Cortex of kidney (tissue), 1 donor: Measurements from ENCODE around the gene BAG5.

ENCODE experiments used
- DNase-seq: peaks from one replicate; lab custom pipeline; 2025; lab: John Stamatoyannopoulos, UW

Gene BAG5

GRCh38 chr14:103546652-103547454 is 15.6 kb downstream of the BAG5 start:
- DNase-seq, result no peak

DNA sequence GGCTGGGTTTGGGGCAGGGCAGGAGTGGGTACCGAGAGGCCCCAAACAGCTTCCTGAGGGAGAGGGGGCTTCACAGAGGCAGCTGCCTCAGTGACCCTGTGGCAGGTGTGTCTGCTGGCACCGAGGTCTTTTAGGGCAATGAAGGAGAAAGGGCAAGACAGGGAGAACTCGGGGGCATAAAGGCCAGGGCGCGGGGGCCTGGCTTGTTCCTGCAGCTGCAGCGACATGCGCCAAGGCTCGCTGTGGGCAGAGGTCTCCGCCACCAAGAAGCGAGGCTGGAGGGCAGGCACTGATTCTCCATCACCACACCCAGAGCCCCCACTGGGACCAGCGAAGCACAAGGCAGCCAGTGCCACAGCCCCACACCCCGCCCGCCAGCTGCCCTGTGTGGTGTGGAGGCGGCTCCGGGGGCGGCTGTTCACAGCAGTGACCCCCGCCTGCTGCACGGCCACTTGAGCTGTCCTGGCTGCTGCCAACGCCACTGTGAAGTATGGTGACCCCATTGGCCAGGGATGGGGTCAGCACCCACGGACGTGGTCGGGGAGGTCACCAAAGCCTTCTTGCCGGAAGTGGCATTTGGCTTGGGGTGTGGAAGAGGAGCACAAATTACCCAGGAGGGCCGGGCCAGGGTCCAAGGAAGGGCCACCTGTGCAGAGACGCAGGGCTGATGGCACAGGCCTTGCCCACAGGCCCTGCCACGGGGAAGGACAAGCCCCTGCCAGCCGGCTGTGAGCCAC is 16.4 kb downstream of the BAG5 start:
- DNase-seq, result no peak

DNA sequence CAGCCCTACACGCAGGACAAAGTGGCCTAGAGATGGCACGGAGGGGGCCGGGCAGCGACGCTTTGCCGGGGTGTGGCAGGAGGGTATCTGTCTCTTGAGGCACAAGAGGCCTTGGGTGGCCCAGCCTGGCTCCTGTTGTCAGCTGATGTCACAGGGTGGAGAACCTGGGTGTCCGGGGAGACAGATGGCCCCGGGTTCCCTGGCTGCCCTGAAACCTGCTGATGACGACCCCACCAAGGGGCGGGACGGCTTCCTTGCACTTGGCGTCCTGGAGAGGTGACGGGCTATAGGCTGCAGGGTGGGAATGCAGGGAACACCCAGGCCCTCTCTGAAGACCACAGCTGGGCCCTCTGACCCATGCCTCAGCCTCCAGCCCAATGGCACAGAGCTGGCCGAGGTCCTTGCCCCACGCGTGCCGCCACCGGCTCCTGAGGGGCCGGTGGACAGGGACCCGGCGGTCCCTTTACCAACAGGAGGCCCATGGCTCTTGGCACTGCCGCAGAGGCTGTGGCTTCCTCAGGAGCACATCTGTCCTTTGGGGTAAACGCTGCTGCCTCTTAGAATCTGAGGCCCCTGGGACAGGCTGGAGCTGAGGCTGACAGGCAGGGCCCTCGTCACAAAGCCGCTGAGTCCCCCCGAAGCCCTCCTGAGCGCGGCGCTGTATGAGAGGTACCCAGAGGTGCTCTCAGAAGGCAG is 17.1 kb downstream of the BAG5 start:
- DNase-seq, result no peak

DNA sequence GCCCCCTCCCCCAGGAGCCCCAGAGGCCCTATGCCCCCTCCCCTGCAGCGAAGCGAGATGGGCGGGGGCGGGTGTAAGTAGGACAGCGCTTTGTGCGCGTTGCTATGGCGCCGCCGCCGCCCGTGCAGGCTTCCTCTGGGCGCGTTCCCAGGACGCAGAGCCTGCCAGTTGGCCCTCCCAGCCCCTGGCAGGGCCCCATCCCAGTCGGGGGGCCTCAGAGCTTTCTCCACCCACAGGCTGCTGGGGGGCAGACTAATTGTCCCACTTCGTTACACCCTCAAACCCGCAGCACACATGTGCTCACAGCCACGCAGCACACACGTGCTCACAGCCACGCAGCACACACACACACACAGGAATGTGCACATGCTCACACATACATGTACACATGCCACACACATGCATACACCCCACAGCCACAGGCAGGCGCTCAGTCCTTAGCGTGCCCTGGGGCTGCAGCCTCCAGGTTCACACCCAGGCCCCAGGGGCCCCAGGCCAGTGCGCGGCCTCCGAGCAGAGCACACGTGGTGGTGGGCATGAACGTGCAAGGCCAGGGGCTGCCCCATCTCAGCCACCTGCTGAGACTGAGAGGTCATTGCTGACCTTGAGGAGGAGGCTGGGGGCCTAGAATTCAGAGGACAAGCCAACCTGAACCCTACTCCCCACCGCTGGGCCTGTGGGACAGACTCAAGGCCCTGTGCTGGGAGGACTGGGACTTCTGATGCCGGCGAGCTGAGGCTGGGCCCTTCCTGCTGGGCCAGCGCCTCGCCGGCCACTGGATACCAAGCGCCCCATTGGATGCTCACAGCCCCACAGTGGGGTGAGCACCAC is 17.9 kb downstream of the BAG5 start:
- no peak for DNase-seq

DNA sequence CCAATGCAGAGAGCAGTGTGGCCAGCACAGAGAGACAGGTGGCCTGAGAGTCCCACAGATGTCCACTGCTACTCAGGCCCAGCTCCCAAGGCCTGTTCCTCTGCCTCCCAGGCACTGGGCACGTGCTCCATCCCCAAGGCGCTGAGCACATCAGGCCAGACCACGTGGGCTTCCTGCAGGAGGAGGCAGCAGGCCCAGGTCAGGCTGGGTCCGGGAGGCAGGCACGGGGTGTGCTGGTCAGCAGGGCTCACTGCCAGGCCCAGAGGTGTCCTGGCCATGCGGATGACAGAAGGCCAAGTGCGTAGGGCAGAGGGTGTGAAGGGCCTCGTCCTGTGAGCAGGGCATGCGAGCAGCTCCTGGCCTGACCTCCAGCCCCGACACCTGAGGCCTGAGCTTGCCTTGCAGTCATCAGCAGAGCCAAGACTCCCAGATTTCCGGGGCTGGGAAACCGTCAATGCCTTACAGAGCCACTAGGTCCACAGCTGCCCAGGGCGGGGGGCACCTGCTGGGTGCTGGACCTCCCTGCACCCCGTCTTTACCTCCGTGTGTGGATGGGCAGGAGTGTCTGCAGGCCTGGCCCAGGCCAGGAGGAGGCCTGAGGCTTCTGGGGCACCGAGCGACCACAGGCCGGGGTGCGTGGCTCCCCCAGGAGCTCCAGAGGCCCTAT is 18.6 kb downstream of the BAG5 start:
- no peak for DNase-seq

DNA sequence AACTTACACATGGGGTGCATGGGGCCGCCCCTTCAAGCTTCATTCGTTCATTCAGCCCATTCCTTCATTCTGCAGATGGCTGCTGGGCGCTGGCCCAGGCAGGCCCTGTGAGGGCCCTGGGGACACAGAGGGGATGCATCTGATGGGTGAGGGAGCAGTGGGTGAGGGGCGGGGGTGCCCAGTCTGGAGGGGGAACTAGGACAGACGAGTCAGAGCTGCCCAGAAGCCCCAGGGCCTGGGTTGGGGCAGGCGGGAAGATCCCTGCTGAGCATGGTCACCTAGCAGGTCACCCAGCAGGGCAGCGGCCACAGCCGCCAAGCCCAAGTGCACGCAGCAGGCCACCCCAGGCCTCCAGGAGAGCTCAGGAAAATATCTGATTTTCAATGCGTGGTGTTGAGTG is 19.3 kb downstream of the BAG5 start:
- DNase-seq, result no peak

DNA sequence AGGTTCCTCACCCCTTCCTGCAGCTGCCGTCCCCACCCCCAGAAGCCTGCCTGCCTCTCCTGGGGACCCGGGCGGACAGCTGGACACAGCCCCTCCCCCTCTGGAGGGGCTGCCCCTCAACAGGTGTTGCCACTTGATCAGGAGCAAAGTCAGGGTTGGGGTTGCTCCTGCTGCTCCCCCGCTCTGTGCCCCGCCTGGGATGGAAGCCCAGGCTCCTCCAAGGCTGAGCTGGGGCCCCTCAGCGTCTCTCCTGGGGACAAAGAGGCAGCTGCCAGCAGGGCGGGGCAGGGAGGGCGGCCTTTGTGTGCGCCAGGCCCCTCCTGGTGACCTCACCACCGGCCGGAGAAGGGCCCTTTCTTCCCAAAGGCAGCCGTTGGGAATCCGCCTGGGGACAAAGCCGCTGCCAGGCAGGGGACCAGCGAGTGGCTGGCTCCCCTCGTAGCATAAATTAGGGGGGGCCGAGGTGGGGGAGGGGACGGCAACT is 19.8 kb downstream of the BAG5 start:
- DNase-seq, result no peak

DNA sequence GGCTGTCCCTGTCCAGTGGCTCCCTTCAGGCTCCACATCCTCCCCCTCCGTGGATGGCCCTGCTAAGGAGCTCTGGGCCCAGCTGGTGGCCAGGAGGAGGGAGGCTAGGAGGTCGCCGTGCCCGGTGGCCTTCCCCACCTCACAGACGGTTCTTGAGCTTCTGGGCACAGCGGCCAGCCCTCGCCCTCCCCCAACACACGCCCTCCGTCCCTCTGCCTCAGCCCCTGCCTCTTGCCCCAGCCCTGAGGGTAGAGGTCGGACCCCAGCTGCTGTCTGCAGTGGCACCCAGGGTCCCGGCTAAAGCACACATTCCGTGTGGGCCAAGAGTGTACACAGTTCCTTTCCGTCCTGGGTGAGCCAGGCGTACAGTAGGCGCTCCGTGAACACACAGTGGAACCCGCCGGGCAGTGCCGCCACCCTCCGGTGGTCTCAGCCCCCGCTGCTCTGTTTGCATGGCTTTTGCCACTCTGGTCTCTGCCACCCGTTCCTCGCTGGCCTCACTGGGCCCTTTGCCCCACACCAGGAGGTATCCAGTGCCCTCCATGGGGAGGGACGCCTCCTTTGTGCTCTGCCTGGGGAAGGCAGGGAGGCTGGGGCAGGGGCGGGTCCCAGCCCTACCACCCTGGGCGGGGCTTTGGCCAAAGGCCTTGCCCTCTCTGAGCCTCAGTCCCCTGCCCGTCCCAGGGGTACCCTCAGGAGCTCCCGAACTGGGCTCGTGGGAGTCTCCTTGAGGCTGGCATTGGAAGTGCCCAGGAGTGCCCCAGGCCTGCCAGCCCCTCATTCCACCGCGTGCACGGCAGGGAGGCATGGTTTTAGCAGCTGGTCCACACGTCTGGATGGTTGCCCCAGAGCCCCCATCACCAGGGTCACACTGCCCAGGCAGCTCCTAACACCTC is 20.5 kb downstream of the BAG5 start:
- no peak for DNase-seq

DNA sequence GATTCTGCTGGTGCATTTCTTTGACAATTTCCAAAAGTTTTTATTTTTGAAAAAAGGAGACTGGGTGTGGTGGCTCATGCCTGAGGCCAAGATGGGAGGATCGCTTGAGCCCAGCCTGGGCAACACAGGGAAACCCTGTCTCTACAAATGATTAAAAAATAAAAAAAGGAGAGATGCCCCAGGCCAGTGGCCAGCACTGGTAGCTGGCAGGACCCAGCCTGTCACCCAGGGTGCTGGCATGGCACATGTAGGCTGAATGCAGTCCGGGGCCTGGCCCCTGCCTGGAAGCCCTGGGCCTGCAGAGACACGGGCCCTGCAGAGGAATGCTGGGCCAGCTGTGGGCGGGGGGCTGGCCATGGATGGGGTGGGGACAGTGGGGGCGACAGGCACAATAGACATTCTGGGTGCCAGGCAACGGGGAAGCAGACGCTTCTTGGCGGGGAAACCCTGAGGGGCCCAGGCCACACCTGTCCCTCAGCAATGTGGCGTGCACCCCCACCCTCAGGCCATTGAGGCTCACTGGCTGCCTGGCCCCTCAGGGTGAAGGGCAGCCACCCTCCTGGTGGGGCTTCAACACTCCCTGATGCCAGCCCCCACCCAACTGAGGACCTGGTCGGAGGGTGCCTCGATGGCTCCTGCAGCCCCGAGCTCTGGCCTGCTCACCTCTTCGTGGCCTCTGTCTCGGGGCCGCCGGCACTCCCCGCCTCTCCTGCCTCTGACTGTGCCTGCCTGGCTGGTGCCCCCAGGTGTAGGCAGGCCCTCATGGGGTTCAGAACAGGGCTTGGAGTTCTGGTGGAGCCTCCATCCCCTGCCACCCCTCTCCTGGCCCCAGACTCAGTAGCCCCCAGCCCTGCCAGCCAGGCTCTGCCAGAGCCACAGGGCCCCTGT is 21.4 kb downstream of the BAG5 start:
- no peak for DNase-seq

- no peak for DNase-seq
Measured at GRCh38 chr14:103539056-103539825, 23.2 kb downstream of the BAG5 start.

DNA sequence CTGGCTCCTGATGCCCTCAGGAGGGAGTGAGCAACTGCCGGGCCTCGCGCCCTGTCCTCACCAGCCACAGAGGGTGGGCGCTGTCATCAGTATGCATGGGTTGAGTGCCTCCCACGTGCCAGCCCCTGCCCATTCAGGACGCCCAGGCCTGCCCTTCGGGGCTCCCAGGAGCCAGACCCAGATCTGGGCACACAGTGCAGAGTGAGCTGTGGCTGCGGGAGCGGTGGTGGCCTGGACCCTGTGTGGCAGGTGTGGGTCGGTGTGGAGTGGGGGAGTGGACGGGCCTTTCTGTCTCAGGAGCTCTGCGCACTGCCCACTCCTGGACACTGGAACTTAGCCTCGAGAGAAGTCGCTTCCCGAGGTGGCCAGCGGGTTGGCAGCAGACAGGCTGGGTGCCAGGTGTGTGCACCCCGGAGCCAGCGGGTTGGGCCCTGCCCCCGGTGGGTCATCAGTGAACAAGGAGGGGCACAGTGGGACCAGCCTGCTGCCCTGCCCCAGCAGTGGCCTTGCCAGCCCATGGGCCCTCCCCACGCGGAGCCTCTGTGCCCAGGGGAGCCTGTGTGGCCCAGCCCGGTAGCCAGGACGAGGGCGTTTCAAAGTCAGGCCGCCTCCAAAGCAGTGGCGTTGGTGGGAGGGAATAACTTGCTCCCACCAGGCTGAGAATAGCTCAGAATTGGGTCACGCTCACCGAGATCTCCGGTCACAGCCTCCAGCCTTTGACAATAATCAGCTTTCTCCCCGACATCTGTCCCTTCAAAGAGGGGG is 24.0 kb downstream of the BAG5 start:
- DNase-seq, result no peak

DNA sequence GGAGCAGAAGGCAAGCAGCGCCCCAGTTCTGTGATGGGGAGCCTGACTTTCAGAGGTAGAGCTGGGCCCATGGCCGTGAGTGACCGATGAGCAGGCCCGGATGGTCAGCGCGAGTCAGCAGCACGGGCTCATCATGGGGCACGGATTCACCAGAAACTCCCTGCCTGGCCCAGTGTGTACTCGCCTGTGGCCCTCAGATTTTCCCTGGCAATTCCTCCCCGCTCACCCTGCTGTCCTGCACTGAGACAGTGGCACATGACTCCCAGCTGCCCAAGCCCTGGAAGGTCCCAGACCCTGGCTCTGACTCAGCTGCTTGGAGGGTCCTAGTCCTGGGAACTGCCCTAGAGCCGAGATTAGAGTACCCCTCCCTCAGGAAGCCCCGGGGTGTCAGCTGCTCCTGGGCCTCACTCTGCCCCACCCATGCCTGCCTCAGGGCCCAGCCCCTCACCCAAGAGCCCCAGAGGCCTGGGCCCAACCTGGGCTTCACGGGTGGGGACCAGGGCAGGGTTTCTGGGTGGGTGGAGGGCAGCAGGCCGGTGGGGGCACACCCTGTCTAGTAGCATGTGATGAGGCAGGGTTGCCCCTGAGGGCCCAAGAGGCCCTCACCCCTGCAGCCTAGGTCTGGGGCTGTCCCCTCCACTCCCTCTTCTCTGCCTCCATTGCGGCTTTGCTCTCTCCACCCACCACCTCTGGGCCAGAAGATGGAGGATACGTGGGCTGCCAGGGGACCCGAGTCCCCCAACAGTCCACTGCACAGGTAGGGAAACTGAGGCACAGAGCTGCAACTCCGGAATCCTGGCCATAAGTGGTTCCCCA is 25.1 kb downstream of the BAG5 start:
- no peak for DNase-seq

GRCh38 chr14:103536693-103537092 is 25.8 kb downstream of the BAG5 start:
- no peak for DNase-seq

DNA sequence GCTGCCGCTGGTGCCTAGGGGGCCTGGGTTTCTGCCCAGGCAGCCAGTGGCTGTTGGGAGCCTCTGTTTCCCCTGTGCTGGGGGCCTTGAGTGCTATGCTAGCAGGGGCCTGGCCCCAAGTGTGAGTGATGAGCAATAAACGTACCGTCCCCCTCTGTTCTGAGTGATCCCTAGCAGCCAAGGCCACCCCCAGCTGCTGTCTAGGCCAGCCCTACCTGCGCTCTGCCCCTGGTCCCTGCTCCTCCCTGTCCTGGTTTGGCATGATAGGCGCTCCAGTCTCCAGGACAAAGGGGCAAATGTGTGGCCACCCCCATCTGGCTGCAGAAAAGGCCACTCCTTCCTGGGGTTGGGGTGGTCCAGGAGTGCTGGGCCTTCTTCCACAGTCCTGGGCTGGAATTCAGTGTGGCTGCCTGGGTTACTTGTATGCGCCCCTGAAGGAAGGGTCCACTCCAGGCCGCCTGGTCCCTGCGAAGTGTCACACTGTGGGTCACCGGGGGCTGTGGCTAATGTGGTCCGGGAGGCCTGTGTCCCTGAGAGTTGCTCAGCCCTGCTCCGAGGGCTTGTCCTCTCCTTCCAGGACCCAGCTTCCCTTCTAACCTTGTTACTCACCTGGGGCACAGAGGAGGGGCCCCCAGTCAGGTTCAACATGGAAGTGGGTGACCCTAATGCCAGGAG is 26.4 kb downstream of the BAG5 start:
- no peak for DNase-seq

- DNase-seq, result no peak
Measured at GRCh38 chr14:103535081-103535890, 27.2 kb downstream of the BAG5 start.
